Measurements from ENCODE around the gene OSBPL10. TPM values are rescaled to one million over a fixed set of nuclear protein-coding genes. Genes with fewer than 3 reads are reported as not detected.

OSBPL10 gene
- total and polyA plus RNA-seq, 7 donors = 2.3 to 77.7 (median 8.5) TPM

GRCh38 chr3:31629054-31629453 lies 352.0 kb downstream of the OSBPL10 start:
- no peak for TF ChIP-seq POLR2A (IDR thresholded peaks at IDR 0.05)
- TF ChIP-seq POLR2AphosphoS5 (IDR thresholded peaks at IDR 0.05) = no peak
- TF ChIP-seq EP300 (IDR thresholded peaks at IDR 0.05) = no peak
- TF ChIP-seq, protein P1, sequence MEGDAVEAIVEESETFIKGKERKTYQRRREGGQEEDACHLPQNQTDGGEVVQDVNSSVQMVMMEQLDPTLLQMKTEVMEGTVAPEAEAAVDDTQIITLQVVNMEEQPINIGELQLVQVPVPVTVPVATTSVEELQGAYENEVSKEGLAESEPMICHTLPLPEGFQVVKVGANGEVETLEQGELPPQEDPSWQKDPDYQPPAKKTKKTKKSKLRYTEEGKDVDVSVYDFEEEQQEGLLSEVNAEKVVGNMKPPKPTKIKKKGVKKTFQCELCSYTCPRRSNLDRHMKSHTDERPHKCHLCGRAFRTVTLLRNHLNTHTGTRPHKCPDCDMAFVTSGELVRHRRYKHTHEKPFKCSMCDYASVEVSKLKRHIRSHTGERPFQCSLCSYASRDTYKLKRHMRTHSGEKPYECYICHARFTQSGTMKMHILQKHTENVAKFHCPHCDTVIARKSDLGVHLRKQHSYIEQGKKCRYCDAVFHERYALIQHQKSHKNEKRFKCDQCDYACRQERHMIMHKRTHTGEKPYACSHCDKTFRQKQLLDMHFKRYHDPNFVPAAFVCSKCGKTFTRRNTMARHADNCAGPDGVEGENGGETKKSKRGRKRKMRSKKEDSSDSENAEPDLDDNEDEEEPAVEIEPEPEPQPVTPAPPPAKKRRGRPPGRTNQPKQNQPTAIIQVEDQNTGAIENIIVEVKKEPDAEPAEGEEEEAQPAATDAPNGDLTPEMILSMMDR (IDR thresholded peaks at IDR 0.05) = no peak
- WGBS, 2 donors = 69 to 94% methylated on average over 5 of the region's 5 CpGs
- Histone ChIP-seq H3K4me3 (no peak overlapping the region), H3K27ac (no peak overlapping the region), H3K27me3 (no peaks in the 10 kb centered on the region), H3K36me3 (peaks cover 0 to 72% (median 17%) of the 10 kb centered on the region in 4 donors), H3K4me1 (no peaks in the 10 kb centered on the region), H3K9me3 (no peaks in the 10 kb centered on the region)
- no peak for DNase-seq
- intact Hi-C loops (cut with DNase I) = no loop called here

- H3K27me3 ChIP-seq = no peaks in the 10 kb centered on the region
- intact Hi-C loops (cut with DNase I) = no loop called here
- H3K36me3 ChIP-seq = peaks cover 0 to 55% (median 14%) of the 10 kb centered on the region in 4 donors
- no peak overlapping the region for H3K27ac ChIP-seq
- 94 to 95% methylated on average over 2 of the region's 2 CpGs for WGBS, 2 donors
- no peaks in the 10 kb centered on the region for H3K9me3 ChIP-seq
- no peak for TF ChIP-seq POLR2AphosphoS5 (IDR thresholded peaks at IDR 0.05)
- TF ChIP-seq EP300 (IDR thresholded peaks at IDR 0.05) = no peak
- no peak for TF ChIP-seq POLR2A (IDR thresholded peaks at IDR 0.05)
- TF ChIP-seq, protein P1 (IDR thresholded peaks at IDR 0.05) = no peak
- no peak overlapping the region for H3K4me3 ChIP-seq
- no peak for DNase-seq
- H3K4me1 ChIP-seq = no peaks in the 10 kb centered on the region
Measured at GRCh38 chr3:31625358-31625757, 355.7 kb downstream of the OSBPL10 start.

DNA sequence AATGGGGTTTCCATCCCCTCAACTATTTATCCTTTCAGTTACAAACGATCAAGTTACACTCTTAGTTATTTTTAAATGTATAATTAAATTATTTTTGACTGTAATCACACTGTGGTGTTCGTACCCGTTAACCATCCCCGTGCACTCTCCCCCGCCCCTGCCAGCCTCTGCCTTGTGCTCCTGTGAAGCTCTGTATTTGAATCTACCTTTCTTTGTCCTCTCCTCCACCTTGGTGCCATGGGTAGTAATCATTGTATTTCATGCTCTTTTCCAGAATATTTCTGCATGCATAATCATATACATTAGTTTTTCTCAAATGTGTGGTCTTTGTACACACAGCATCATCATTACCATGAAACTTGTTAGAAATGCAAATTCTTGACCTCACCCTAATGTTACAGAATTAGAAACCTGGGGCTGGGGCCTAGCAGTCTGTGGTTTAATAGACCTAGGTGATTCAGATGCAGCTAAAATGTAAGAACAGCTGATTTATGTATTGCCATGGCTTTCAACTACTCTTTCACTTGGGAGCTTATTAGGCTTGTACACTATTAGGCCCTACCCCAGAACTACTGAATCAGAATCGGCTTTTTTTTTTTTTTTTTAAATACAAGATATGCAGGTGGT lies 356.9 kb downstream of the OSBPL10 start:
- Histone ChIP-seq H3K27me3 (no peaks in the 10 kb centered on the region), H3K4me1 (no peaks in the 10 kb centered on the region), H3K9me3 (no peaks in the 10 kb centered on the region), H3K4me3 (no peak overlapping the region), H3K36me3 (peaks cover 0 to 57% (median 14%) of the 10 kb centered on the region in 4 donors), H3K27ac (no peak overlapping the region)
- TF ChIP-seq EP300 (IDR thresholded peaks at IDR 0.05) (no peak), POLR2A (IDR thresholded peaks at IDR 0.05) (no peak), POLR2AphosphoS5 (IDR thresholded peaks at IDR 0.05) (no peak)
- TF ChIP-seq, protein P1 (IDR thresholded peaks at IDR 0.05) = no peak
- WGBS, 2 donors = 94 to 96% methylated on average over 6 of the region's 6 CpGs
- no peak for DNase-seq
- intact Hi-C loops (cut with DNase I) = no loop called here

- Histone ChIP-seq H3K4me1 (no peaks in the 10 kb centered on the region), H3K27me3 (no peaks in the 10 kb centered on the region), H3K4me3 (no peak overlapping the region), H3K27ac (no peak overlapping the region), H3K9me3 (no peaks in the 10 kb centered on the region), H3K36me3 (peaks cover 0 to 61% (median 14%) of the 10 kb centered on the region in 4 donors)
- WGBS, 2 donors = 80 to 91% methylated on average over 4 of the region's 4 CpGs
- intact Hi-C loops (cut with DNase I) = no loop called here
- TF ChIP-seq POLR2A (IDR thresholded peaks at IDR 0.05) (no peak), EP300 (IDR thresholded peaks at IDR 0.05) (no peak), POLR2AphosphoS5 (IDR thresholded peaks at IDR 0.05) (no peak)
- TF ChIP-seq, protein P1 (IDR thresholded peaks at IDR 0.05) = no peak
- no peak for DNase-seq
Measured at GRCh38 chr3:31622636-31623288, 358.3 kb downstream of the OSBPL10 start.
